Measurements from ENCODE around the gene SLC8B1.

DNA sequence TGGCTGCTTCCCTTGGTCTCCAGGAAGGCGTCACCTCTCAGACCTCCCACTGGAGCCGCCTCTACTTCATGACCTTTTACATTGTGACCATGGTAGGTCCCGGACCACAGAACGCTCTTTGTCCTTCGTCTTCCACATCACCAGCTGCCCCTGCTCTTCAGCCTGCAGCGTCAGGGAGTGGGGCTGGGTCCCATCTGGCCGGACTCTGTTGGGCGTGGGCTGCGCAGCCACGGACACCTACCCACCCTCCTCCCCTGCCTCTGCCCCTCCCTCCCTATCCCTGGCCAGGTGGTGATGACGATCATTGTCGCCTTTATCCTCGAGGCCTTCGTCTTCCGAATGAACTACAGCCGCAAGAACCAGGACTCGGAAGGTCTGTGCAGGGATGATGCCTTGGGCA lies 43.3 kb downstream of the SLC8B1 start:
- TF ChIP-seq EP300 (IDR thresholded peaks at IDR 0.05) (no peak), POLR2AphosphoS5 (IDR thresholded peaks at IDR 0.05) (no peak)
